GM18511 (cell line): ENCODE measurements around the gene ROPN1B.

ENCODE experiments used
- ATAC-seq: cut with Tn5 transposase; IDR thresholded peaks from one replicate; pipeline ENCODE4 v1.9.1; 2021; ENCODE audit warnings: mild to moderate bottlenecking, moderate library complexity; ENCODE audit not compliant: unreplicated experiment

ROPN1B gene

DNA sequence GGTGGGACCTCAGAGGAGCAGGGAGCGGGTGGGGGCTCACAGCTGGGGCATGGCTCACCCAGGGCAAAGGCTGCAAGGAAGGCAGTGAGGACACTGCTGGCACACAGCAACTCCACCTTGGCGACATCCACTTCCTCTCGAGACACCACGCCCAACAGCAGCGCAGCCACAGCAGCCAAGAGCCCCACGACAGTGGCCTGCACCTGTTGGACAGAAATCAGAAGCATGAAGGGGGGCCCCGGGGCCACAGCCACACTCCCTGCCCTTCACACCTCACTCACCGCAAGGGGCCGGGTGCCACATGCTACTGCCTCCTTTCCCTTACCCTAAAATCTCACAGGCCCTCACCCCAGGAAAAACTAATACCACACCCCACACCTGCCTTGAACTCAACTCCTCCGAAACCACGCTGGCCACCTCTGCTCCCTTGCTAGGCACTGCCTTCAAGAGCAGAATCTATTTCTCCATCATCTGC is 57.3 kb downstream of the ROPN1B start:
- no peak for ATAC-seq

DNA sequence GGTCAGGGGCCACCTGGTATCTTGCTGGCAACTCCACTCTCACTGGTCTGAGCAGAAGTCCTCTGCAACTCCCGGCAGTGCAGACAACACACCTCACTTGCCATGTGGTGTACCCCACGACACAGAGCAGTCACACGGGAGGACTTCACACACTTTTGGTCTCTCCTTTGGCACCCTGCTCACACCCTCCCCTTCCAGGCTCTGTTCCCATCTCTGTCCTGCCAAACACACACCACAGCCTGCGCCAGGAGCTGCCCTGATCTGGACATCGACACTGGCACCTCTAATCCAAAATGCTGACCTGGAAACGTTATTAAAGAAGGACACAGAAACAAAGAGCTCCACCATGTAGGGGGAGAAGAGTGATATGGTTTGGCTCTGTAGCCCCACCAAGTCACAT is 57.8 kb downstream of the ROPN1B start:
- no peak for ATAC-seq

DNA sequence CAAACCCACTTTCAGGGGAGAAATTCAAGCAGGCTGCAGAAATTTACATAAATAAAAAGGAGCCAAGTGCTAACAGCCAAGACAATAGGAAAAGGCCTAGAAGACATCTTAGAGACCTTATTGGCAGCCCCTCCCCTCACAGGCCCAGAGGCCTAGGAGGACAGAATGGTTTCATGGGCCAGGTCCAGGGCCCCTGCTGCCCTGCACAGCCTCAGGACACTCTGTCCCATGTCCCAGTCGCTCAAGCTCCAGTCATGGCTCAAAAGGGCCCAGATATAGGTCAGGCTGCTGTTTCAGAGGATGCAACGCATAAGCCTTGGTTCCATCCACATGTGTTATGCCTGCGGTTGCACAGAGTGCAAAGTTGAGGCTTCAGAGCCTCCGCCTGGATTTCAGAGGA is 59.1 kb downstream of the ROPN1B start:
- ATAC-seq = no peak

DNA sequence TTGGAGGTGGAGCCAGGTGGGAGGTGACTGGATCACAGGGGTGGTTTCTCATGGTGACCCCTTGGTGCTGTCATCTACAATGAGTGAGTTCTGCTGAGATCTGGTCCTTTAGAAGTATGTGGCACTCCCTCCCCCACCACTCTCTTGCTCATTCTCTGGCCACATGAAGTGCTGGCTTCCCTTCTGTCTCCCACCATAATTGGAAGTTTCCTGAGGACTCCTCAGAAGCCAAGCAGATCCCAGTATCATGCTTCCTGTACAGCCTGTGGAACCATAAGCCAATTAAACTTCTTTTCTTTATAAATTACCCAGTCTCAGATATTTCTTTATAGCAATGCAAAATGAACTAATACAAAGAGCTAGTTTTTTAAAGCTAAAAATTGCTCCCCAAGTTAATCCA is 60.3 kb downstream of the ROPN1B start:
- ATAC-seq = no peak

DNA sequence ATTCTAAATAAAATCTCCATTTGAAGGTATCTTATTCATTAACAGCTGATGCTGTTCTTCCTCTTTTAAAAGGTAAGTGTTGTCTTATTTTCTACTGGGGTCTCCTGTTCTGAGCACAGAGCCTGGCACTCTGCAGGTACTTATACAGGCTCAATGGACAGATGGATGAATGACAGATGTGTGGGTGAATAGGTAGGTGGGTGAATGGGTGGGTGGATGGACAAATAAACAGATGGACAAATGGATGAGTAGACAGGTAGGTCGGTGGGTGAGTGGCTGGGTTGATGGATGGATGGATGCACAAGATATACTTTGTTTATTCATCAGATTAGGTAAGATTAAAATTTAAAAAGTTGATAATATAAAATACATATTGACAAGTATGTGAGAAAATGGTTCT is 61.5 kb downstream of the ROPN1B start:
- no peak for ATAC-seq

DNA sequence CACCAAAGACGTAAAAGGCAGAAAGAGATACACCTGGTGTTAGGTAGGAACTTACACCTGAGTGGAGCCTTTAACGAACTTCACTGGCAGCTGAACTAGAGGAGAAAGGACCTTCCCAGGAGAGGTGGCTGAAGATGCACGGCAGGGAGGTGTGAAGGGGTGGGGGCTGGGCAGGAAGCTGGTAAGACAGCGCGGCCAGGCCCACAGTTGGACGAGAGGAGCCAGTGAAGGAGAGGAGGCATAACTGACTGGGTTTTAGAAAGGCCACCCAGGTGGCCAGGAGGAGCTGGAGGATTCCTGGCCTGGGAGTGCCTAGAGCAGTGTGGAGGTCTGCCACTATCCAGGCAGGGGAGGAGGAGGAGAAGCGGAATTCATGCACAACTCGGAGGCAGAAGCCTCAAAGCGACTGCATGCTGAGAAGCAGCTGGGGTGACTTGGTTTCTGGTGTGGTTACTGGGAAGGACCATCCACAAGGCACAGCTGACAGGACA is 63.0 kb downstream of the ROPN1B start:
- ATAC-seq = no peak
